T follicular helper cell (primary cell): ENCODE results near the gene MMS19.
"Not testable (repeated sequence)": the region's sequence is repeated elsewhere in the genome, so short reads cannot be mapped to it uniquely, and the experiment has no call there.

Experiments
- DNase-seq: peaks from one replicate; pipeline ENCODE4 v3.0.0-alpha.2; 2020; ENCODE audit warnings: low read depth
- total RNA-seq, 2 experiments: gene quantifications; one replicate each; lab custom pipeline; 2026; lab: John Stamatoyannopoulos, UW

MMS19 gene
- 98.0 to 121 reads per million in 2 experiments for total RNA-seq

GRCh38 chr10:97498076-97498840, at the start of gene MMS19:
Gene MMS19 (minus strand): TSS chr10:97498422. CDS start chr10:97498384, 38 bp downstream.
- DNase-seq = peak; percentile 99

DNA sequence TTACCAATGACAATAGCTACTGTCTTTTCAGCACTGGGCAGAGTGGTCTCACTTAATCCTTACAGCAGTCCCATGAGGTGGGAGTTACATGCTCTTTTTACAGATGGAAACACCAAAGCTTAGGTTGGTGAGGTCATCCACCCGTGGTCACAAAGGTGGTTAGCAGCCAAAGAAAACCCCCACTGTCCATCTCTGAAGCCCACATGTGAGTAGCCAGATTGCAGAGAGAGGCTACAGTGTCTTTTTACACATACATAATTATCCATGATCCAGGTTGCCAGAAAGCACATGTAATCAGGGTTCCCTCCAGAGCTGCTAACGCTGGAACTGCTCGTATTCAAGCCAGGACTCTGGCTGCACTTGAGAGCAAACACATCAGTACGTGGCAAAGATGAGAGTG, 49.7 kb upstream of the MMS19 start:
- DNase-seq = no peak

DNA sequence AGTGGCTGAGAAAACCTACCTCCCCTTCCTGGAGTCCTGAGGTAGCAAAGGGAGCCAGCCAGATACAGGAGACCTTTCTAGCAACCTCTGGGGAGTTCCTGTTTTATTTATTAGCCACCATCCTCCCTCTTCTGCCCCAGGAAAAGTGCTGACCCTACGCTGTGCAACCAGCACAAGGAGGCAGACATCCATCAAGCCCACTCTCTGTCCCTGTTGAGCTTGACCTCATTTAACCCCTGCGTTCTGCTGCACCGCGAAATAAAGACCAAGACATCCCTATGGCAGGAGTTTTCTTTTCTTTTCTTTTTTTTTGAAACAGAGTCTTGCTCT, 49.0 kb upstream of the MMS19 start:
- DNase-seq = no peak

DNA sequence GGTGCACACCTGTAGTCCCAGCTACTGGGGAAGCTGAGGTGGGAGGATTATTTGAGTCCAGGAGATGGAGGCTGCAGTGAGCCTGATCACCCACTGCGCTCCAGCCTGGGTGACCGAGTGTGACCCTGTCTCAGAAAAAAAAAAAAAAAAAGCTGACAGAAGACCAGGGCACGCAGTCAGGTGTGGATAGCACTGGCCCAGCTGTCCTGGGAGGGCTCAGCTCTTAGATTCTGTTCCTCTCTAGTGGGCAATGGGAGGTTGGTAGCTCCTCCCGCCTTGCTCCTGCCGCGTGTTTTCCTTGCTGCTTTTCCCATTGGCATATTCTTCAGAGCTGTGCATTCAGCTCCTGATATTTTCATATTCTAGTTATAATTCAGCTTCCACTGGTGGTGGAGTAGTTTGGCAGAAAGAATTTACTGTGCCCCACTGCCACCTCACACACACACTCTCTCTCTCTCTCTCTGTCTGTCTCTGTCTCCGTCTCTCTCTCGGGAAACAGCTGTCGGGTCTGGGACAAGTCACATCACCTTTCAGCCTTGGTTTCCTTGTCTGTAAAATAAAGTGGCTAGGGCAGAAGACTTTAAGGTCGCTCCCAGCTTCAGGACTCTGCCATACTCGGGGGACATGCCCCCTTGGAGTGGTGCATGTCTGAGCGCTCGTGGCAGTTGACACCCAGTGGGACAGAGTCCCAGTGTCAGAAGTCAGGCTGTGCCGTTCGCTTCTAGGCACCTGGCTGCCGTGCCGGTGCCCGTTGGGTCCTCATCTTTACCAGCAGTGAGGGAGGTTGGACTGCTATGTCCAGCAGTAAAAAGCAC, 48.4 kb upstream of the MMS19 start:
- DNase-seq = no peak

DNA sequence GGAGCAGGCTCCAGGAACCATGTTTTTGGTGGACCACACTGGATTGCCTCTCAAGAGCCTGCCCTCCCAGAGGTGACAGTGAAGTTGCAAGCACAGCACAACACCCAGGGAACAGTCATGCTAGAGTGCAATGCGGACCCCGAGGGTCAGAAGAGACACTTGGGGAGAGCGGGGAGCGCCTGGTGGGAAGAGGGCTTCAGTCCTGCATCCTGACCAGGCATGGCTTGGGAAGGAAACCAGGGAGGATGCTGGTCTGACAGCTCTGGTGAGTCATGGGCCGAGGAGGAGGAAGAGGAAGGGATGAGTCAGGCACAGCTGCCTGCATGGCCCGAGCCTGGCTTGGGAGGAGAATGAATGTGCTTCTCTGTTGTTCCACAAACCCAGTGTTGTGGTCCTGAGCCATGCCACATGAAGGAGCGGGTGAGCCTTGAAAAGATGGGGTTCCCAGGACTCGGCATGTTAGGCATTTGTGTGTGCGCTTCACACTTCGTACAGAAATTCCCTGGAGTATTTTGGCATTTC, 44.9 kb upstream of the MMS19 start:
- no peak for DNase-seq

GRCh38 chr10:97542169-97543024, 44.2 kb upstream of the MMS19 start:
- no peak for DNase-seq

GRCh38 chr10:97540669-97541500, 42.7 kb upstream of the MMS19 start:
- no peak for DNase-seq

- no peak for DNase-seq
Observed at GRCh38 chr10:97539523-97540200, 41.4 kb upstream of the MMS19 start.

DNA sequence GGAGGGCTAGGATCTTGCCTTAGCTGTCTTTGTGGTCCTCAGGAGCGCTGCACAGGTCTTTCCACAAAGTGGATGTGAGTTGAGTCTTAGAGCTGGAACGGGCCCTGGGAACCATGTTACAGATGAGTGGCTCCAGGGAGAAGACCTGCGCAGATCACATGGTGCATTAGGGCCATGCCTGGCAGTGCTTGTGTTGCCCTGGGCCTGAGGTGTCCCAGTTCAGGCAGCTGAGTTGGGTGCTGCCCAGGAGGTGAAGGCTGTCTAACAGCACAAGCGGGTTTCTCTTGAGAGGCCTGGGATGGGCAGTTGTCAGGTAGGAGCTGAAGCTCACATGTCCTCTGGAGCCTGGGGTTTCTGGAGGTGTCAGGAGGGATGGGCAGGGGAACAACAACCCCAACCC, 40.6 kb upstream of the MMS19 start:
- DNase-seq = no peak

- DNase-seq = no peak
Observed at GRCh38 chr10:97538411-97538810, 40.2 kb upstream of the MMS19 start.

DNA sequence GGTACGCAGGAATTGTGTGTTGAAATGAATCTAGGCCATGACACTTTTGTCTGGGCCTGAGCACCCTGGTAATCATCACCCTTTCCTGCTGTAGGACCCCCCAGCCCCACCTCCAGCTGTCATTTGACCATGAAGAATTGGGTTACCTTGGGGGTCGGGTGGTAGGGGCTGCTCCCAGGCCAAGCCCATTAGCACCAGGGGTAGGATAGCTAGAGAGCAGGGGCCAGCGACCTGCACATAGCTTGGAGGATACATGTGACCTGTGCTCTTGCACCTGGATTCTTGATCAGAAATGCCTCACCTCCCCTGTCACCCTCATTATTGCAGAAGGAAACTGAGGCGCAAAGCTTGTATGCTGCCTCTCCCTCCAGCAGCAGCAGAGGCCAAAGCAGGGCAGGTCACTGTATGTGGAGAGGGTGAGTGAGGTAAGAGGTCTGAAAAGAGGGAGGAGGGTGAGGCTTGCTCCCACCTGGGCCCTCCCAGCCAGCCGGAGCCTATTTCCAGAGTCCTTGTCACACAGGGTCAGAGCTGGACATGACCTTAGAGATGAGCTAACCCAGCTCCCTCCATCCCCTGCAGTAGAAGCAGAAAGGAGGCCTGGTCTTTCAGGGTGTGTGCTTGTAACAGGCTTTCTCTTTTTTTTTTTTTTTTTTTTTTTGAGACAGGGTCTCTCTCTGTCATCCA, 39.1 kb upstream of the MMS19 start:
- DNase-seq = no peak

DNA sequence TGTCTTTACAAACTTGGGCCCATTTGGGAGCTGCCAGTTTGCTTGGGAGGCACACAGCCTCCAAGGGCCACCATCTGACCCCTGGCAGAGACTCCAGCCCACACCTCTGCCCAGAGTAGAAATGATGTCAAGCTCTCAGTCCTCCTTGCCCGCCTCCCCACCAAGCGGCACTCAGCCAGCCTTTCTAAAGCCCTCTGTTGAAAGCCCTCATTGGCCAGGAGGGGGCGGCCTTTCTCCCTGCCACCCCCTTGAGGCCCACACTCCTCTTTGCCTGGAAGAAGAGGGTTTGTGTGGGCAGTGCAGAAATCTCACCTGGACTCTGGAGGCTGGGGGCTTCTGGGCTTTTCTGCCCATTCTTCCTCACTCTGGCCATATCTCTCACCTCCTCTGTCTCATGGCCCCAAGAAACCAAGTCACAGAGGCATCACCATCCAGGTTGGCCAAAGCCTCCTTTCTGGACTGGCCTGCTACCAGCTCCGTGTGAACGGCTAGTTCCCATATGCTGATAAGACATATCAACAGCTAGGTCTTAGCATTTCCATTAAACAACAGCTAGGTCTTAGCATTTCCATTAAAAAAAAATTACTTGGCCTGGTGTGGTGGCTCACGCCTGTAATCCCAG, 36.6 kb upstream of the MMS19 start:
- DNase-seq = no peak

DNA sequence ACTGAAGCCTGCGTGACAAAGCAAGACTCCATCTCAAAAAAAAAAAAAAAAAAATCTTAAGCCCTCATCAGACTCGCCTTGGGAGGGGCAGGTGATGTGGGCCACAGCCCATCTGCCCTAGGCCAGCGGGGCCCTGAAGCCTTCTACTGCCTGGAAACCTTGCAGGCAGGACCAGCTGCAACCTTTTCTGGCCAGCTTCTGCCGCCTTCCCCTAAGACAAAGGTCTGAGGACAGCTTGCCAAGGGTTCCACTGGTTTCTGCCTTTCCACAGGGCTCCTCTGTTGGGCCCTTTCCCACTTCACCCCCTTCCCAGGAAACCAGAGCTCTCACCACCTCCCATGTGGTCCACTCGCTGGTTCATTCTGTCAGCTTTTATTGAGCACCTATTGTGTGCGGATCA, 35.7 kb upstream of the MMS19 start:
- no peak for DNase-seq

GRCh38 chr10:97532935-97533671, 34.9 kb upstream of the MMS19 start:
- DNase-seq = no peak

- no peak for DNase-seq
Observed at GRCh38 chr10:97531401-97531986, 33.3 kb upstream of the MMS19 start.

DNA sequence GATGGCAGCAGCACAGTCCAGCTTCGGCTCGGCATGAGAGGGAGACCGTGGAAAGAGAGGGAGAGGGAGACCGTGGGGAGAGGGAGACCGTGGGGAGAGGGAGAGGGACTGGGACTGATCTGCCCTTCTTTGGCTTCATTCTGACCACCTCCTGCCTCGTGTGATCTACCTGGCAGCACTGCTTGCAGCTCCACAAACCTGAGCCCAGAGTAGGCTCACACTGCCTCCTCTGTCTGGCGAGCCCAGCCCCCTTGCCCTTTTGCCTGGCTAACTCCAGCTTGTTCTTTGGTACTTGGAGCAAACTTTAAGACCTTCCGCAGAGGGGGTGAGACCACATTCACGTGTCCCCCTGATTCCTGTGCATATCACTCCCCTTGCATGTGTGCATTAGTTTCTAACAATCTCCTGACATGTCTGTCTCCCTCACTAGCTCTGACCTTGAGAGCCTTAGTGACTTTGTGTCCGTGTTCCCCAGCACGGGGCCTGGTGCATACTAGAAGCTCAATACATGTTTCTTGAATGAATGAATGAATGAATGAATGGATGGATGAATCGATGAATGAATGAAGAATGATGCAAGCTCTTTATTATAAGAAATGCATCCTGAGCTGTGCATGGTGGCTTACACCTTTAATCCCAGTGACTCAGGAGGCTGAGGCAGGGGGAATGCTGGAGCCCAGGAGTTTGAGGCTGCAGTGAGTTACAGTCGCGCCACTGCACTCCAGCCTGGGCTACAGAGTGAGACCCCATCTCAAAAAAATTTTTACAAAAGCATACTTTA, 31.7 kb upstream of the MMS19 start:
- DNase-seq = no peak

DNA sequence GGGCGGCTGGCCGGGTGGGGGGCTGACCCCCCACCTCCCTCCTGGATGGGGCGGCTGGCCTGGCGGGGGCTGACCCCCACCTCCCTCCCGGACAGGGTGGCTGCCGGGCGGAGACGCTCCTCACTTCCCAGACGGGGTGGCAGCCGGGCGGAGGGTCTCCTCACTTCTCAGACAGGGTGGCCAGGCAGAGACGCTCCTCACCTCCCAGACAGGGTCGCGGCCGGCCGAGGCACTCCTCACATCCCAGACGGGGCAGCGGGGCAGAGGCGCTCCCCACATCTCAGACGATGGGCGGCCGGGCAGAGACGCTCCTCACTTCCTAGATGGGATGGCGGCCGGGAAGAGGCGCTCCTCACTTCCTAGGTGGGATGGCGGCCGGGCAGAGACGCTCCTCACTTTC, 30.7 kb upstream of the MMS19 start:
- DNase-seq = not testable (repeated sequence)

- no peak for DNase-seq
Observed at GRCh38 chr10:97525683-97526110, 27.5 kb upstream of the MMS19 start.
